B cell (primary cell): ENCODE results near the gene OR2T34. TPM values are rescaled to one million over a fixed set of nuclear protein-coding genes. Genes with fewer than 3 reads are reported as not detected.
A peak's percentile ranks its signal among the peaks of the same experiment; 100 is the strongest.

Experiments
- ATAC-seq: fragments of 200-7000 bp; cut with Tn5 transposase; one replicate; pipeline ENCODE4 v1.10.0; 2021; ENCODE audit warnings: low read depth, mild to moderate bottlenecking, moderate number of reproducible peaks, moderate library complexity
- CTCF ChIA-PET: fragments of 350-600 bp; sonication (Branson Sonifier 250); formaldehyde crosslinking; loops from one replicate; lab custom pipeline; 2021; ENCODE audit warnings: antibody characterized with exemption, inconsistent platforms; lab: Charles Lee
- POLR2A ChIA-PET: fragments of 350-600 bp; sonication (Branson Sonifier 250); formaldehyde crosslinking; loops from one replicate; lab custom pipeline; 2021; ENCODE audit warnings: antibody characterized with exemption; lab: Charles Lee
- DNase-seq: peaks from one replicate; pipeline ENCODE4 v3.0.0; 2013
- H2AFZ ChIP-seq: 2 replicates; pipeline ENCODE4 v1.6.1; 2012; ENCODE audit warnings: mild to moderate bottlenecking, low read depth, low read length; ENCODE audit not compliant: insufficient read depth, poor library complexity, severe bottlenecking
- H3K27ac ChIP-seq, 2 donors: 1 replicate in 1 of 2; 2 replicates in 1 of 2; pipeline ENCODE4 v1.5.1; 2012 to 2013; ENCODE audit warnings: low read length in 2 of 2, mild to moderate bottlenecking in 2 of 2, moderate library complexity in 1 of 2
- H3K27me3 ChIP-seq, 4 experiments: fragments of 200-600 bp in 1 of 4; sonication (generic) in 1 of 4; replicated peaks in 1 of 4; 1 replicate in 2 of 4; 2 replicates in 2 of 4; pipeline versions ENCODE4 v1.6.1 to v1.7.0; 2013 to 2016; ENCODE audit warnings: low read length in 3 of 4, mild to moderate bottlenecking in 2 of 4, mixed read lengths in 1 of 4, moderate library complexity in 1 of 4; ENCODE audit not compliant: insufficient read depth in 4 of 4, control insufficient read depth in 3 of 4; ENCODE audit errors: control extremely low read depth in 1 of 4
- H3K36me3 ChIP-seq, 2 experiments: replicated peaks in 1 of 2; 1 replicate in 1 of 2; 2 replicates in 1 of 2; pipeline versions ENCODE4 v1.6.1 to v1.7.1; 2013; ENCODE audit warnings: low read length in 1 of 2; ENCODE audit not compliant: insufficient read depth in 2 of 2, control insufficient read depth in 1 of 2; ENCODE audit errors: control extremely low read depth in 1 of 2, extremely low read depth in 1 of 2
- H3K4me1 ChIP-seq, 2 donors: fragments of 200-600 bp in 1 of 2; sonication (generic) in 1 of 2; 1 replicate in 1 of 2; 2 replicates in 1 of 2; pipeline versions ENCODE4 v1.5.1 to v1.6.1; 2013 to 2017; ENCODE audit warnings: low read length in 2 of 2; ENCODE audit not compliant: control insufficient read depth in 2 of 2, insufficient read depth in 2 of 2
- H3K4me2 ChIP-seq: replicated peaks from 2 replicates; pipeline ENCODE3; 2012; ENCODE audit warnings: mild to moderate bottlenecking, low read depth, low read length; ENCODE audit not compliant: poor library complexity, severe bottlenecking
- H3K4me3 ChIP-seq, 5 experiments: fragments of 200-600 bp in 1 of 5; sonication (generic) in 1 of 5; 1 replicate in 3 of 5; 2 replicates in 2 of 5; pipeline versions ENCODE4 v1.5.1 to v1.7.0; 2011 to 2016; ENCODE audit warnings: low read length in 4 of 5, mild to moderate bottlenecking in 4 of 5, low read depth in 2 of 5, control low read depth in 1 of 5, moderate library complexity in 1 of 5; ENCODE audit not compliant: insufficient read depth in 1 of 5; ENCODE audit errors: control extremely low read depth in 1 of 5, extremely low read depth in 1 of 5
- H3K79me2 ChIP-seq: fragments of 200-600 bp; sonication (generic); one replicate; pipeline ENCODE4 v1.6.0; 2016; ENCODE audit warnings: low read length; ENCODE audit not compliant: control insufficient read depth, insufficient read depth
- H3K9ac ChIP-seq: fragments of 200-600 bp; sonication (generic); 2 replicates; pipeline ENCODE4 v1.6.1; 2017; ENCODE audit warnings: mild to moderate bottlenecking, low read length, moderate library complexity
- H3K9me3 ChIP-seq, 3 donors: one replicate each; pipeline versions ENCODE4 v1.6.1 to v1.7.1; 2013; ENCODE audit warnings: low read length in 2 of 3; ENCODE audit not compliant: control insufficient read depth in 2 of 3, insufficient read depth in 1 of 3; ENCODE audit errors: control extremely low read depth in 1 of 3
- H4K20me1 ChIP-seq: 2 replicates; pipeline ENCODE4 v1.6.0; 2012; ENCODE audit warnings: mild to moderate bottlenecking, low read length; ENCODE audit not compliant: insufficient read depth, control insufficient read depth, poor library complexity, severe bottlenecking
- H3K27ac Mint-ChIP-seq: one replicate; pipeline ENCODE4 v1.8.0; 2021; ENCODE audit warnings: mixed read lengths
- H3K27me3 Mint-ChIP-seq: one replicate; pipeline ENCODE4 v1.8.0; 2021; ENCODE audit warnings: mixed read lengths
- H3K4me1 Mint-ChIP-seq: one replicate; pipeline ENCODE4 v1.8.0; 2021; ENCODE audit warnings: mixed read lengths
- H3K4me3 Mint-ChIP-seq: one replicate; pipeline ENCODE4 v1.8.0; 2021; ENCODE audit warnings: mixed read lengths
- H3K9me3 Mint-ChIP-seq: one replicate; pipeline ENCODE4 v1.8.0; 2022; ENCODE audit warnings: mixed read lengths; ENCODE audit not compliant: insufficient read depth
- CTCF ChIP-seq: fragments of 200-600 bp; IDR thresholded peaks from one replicate; pipeline ENCODE4 v1.8.0; 2022; ENCODE audit warnings: antibody characterized with exemption, mild to moderate bottlenecking
- EZH2 ChIP-seq: IDR thresholded peaks from 2 replicates; pipeline ENCODE4 v1.6.1; 2012; ENCODE audit warnings: borderline replicate concordance, low read depth, mild to moderate bottlenecking, moderate library complexity, low read length; ENCODE audit not compliant: insufficient read depth, poor library complexity, severe bottlenecking
- WGBS: methylation state at CpG from one replicate; pipeline ENCODE4 v1.1.5; 2013; ENCODE audit warnings: missing lambda C conversion rate; ENCODE audit not compliant: insufficient coverage; 5-methylcytosine and 5-hydroxymethylcytosine counted together
- intact Hi-C: fragments of 100-400 bp; cut with micrococcal nuclease; formaldehyde crosslinking; loops from one replicate; pipeline ENCODE4 v1.10.0; 2022
- polyA plus RNA-seq: library from polyadenylated mRNA; depleted of rRNA; stranded (reverse); fragments of >200 nt; gene quantifications from 2 replicates; pipeline ENCODE4 v1.2.3, GENCODE V29; 2012
- total RNA-seq, 2 donors: library from RNA; stranded (reverse); fragments of 120-200 nt in 1 of 2; gene quantifications; 1 replicate in 1 of 2; 2 replicates in 1 of 2; pipeline versions ENCODE4 v1.2.3 to v1.2.4, GENCODE V29; 2013 to 2022

OR2T34 gene
- total and polyA plus RNA-seq, 2 donors (not counting 1 experiment from before 2014, with no cell fraction given), result 0.28 to 1.7 TPM

GRCh38 chr1:248621770-248622169 lies 47.2 kb upstream of the OR2T34 start:
- H3K9me3 Mint-ChIP-seq, result no peaks in the 10 kb centered on the region
- intact Hi-C loops, result loop anchor here (1.0 to 2.0 kb wide), 4 partner anchors 65 to 217 kb away; partner anchors contain the start of gene ZNF672
- no peak overlapping the region for H3K27ac Mint-ChIP-seq
- TF ChIP-seq EZH2 (no peak), CTCF (no peak)
- no peak overlapping the region for H3K4me3 Mint-ChIP-seq
- ChIA-PET CTCF (interaction anchor here (0.7 to 15.1 kb wide), 19 partner anchors 8 to 219 kb away, joined by 3 to 315 read pairs (median 5); partner anchors contain the start of gene OR2T1), POLR2A (no interaction called here)
- Histone ChIP-seq H3K4me1 (peaks cover 6 to 7% of the 10 kb centered on the region in 2 donors), H4K20me1 (no peaks in the 10 kb centered on the region), H2AFZ (no peak overlapping the region), H3K27me3 (no peaks in the 10 kb centered on the region), H3K9ac (no peak overlapping the region), H3K36me3 (no peaks in the 10 kb centered on the region), H3K4me3 (no peak overlapping the region), H3K79me2 (no peaks in the 10 kb centered on the region), H3K27ac (no peak overlapping the region), H3K9me3 (no peaks in the 10 kb centered on the region), H3K4me2 (no peak overlapping the region)
- DNase-seq, result no peak
- H3K27me3 Mint-ChIP-seq, result no peaks in the 10 kb centered on the region
- ATAC-seq, result no peak
- 95% methylated on average over 5 of the region's 7 CpGs for WGBS
- H3K4me1 Mint-ChIP-seq, result peaks cover 11% of the 10 kb centered on the region

GRCh38 chr1:248618878-248619277 lies 44.3 kb upstream of the OR2T34 start:
- H3K9me3 Mint-ChIP-seq, result no peaks in the 10 kb centered on the region
- intact Hi-C loops, result loop anchor here (10.0 kb wide), 1 partner anchor 374 kb away; no protein-coding TSS in a partner anchor
- H3K4me3 ChIP-seq, result no peak overlapping the region
- no peak overlapping the region for H3K9ac ChIP-seq
- peaks cover 6 to 7% of the 10 kb centered on the region in 2 donors for H3K4me1 ChIP-seq
- POLR2A ChIA-PET, result no interaction called here
- DNase-seq (peak; percentile 56), ATAC-seq (no peak)
- peaks cover 11% of the 10 kb centered on the region for H3K4me1 Mint-ChIP-seq
- no peaks in the 10 kb centered on the region for H3K27me3 Mint-ChIP-seq
- H3K27ac Mint-ChIP-seq, result no peak overlapping the region
- no peak overlapping the region for H3K27ac ChIP-seq
- no peaks in the 10 kb centered on the region for H3K27me3 ChIP-seq
- TF ChIP-seq CTCF (peak; percentile 80), EZH2 (no peak)
- no peaks in the 10 kb centered on the region for H3K36me3 ChIP-seq
- no peak overlapping the region for H3K4me3 Mint-ChIP-seq
- no peaks in the 10 kb centered on the region for H4K20me1 ChIP-seq
- no peak overlapping the region for H2AFZ ChIP-seq
- no CpG with 5 or more reads among the region's 3 CpGs for WGBS
- no peak overlapping the region for H3K4me2 ChIP-seq
- CTCF ChIA-PET, result interaction anchor here (0.8 to 15.1 kb wide), 10 partner anchors 9 to 305 kb away, joined by 3 to 315 read pairs (median 4); no protein-coding TSS in a partner anchor
- peaks cover 4% of the 10 kb centered on the region for H3K79me2 ChIP-seq
- H3K9me3 ChIP-seq, result no peaks in the 10 kb centered on the region
